Measurements from ENCODE around the gene MISFA. TPM values are rescaled to one million over a fixed set of nuclear protein-coding genes. Genes with fewer than 3 reads are reported as not detected.

Gene MISFA
- total and polyA plus RNA-seq, 9 of the 15 experiments (the other 6 are each of a cell fraction or from before 2014, with no cell fraction given): 1.6 to 6.3 (median 3.4) TPM

- Histone ChIP-seq H3K9me3 (replicated peaks; ENCODE audit: control insufficient read depth, insufficient read depth, low read depth, low read length) (no peaks in the 10 kb centered on the region), H3K9ac (ENCODE audit: insufficient read depth in 1 of 2, low read depth in 2 of 2, low read length in 2 of 2) (no peak overlapping the region), H3K4me1 (replicated peaks in 1 of 2; ENCODE audit: control insufficient read depth in 2 of 2, insufficient read depth in 2 of 2, low read length in 2 of 2) (peaks cover 0 to 6% of the 10 kb centered on the region in 2 experiments; a peak in 4 of 5 replicates), H3K79me2 (ENCODE audit: control insufficient read depth, insufficient read depth, low read length) (no peaks in the 10 kb centered on the region), H3K9me1 (ENCODE audit: control insufficient read depth, insufficient read depth, low read length) (no peaks in the 10 kb centered on the region), H3K27me3 (ENCODE audit: control insufficient read depth in 2 of 2, insufficient read depth in 2 of 2, low read length in 2 of 2) (no peaks in the 10 kb centered on the region), H3K4me2 (ENCODE audit: insufficient read depth, low read length) (no peak overlapping the region), H4K20me1 (replicated peaks; ENCODE audit: control insufficient read depth, insufficient read depth, low read length) (no peaks in the 10 kb centered on the region), H3K27ac (ENCODE audit: extremely low read depth, low read depth, low read length) (no peak overlapping the region), H3K4me3 (no peak overlapping the region), H2AFZ (ENCODE audit: low read depth, low read length) (no peak overlapping the region), H3K36me3 (ENCODE audit: control insufficient read depth, insufficient read depth, low read length) (peaks cover 19% of the 10 kb centered on the region; the same call in 1 of the 3 replicates)
- BruUV-seq (replicated peaks): no TSS peak
- no peak for TF ChIP-seq NR2C2 (CRISPR knock-in tag; IDR thresholded peaks at IDR 0.05)
- TF ChIP-seq NR2C2 (tag; IDR thresholded peaks at IDR 0.05): no peak
- no peak for TF ChIP-seq POLR2AphosphoS2 (IDR thresholded peaks at IDR 0.05; ENCODE audit: low read length)
- no peak for TF ChIP-seq CBX8 (IDR thresholded peaks at IDR 0.05; ENCODE audit: borderline replicate concordance, extremely low read depth, low read depth, low read length, poor library complexity, severe bottlenecking)
- TF ChIP-seq RBM39 (optimal IDR thresholded peaks at IDR 0.05; ENCODE audit: low read depth, low read length): no peak
- no peak for TF ChIP-seq ZNF507 (tag; conservative IDR thresholded peaks at IDR 0.05)
- TF ChIP-seq ZZZ3 (IDR thresholded peaks at IDR 0.05): no peak
- no peak for TF ChIP-seq ZSCAN29 (IDR thresholded peaks at IDR 0.05)
- no peak for TF ChIP-seq POLR2B (IDR thresholded peaks at IDR 0.05; ENCODE audit: low read depth, partially characterized antibody)
- no peak for TF ChIP-seq HSF4 (CRISPR knock-in tag; IDR thresholded peaks at IDR 0.05; ENCODE audit: borderline replicate concordance)
- TF ChIP-seq ZNF655 (CRISPR knock-in tag; IDR thresholded peaks at IDR 0.05): no peak
- peak; percentile 78 for TF ChIP-seq MEIS2 (IDR thresholded peaks at IDR 0.05; ENCODE audit: partially characterized antibody)
- no peak for TF ChIP-seq ID3 (CRISPR knock-in tag; IDR thresholded peaks at IDR 0.05)
- TF ChIP-seq ID3 (tag; IDR thresholded peaks at IDR 0.05): no peak
- peak; percentile 57; the same call in 1 of the 2 replicates for TF ChIP-seq ETV1 (tag; conservative IDR thresholded peaks at IDR 0.05; ENCODE audit: low read depth)
- peak in 1 of 2 experiments; percentile 70; a peak in 1 of 4 replicates for TF ChIP-seq FOXA3 (CRISPR knock-in tag; conservative IDR thresholded peaks at IDR 0.05 in 1 of 2, IDR thresholded peaks at IDR 0.05 in 1 of 2)
- no peak for TF ChIP-seq FOXJ2 (tag; IDR thresholded peaks at IDR 0.05)
- FAIRE-seq (no peak), ATAC-seq (no peak), DNase-seq (ENCODE audit: extremely low read depth in 1 of 4, low spot score in 3 of 4) (no peak)
- intact Hi-C loops (cut with micrococcal nuclease) (no loop called here), in situ Hi-C loops (cut with MboI) (no loop called here)
- POLR2A ChIA-PET: interaction anchor here (1.2 kb wide), 1 partner anchor 38 kb away, joined by 4 read pairs; no protein-coding TSS in a partner anchor
- WGBS (ENCODE audit: insufficient coverage, low coverage, missing lambda C conversion rate): 43% methylated on average over 1 of the region's 1 CpG
- CTCF ChIA-PET (ENCODE audit: low intra/inter-chr PET ratio): no interaction called here
These were observed 24.2 kb upstream of the MISFA start for GRCh38 chr11:18575361-18575760.
